Ishikawa (cell line): ENCODE data around the gene PTPRM.

Source experiments
- CEBPB ChIP-seq: IDR thresholded peaks from 2 replicates; pipeline ENCODE4 v1.6.1; 2012
- CREB1 ChIP-seq: IDR thresholded peaks from 2 replicates; pipeline ENCODE4 v1.6.1; 2012; ENCODE audit warnings: low read depth
- EGR1 ChIP-seq: IDR thresholded peaks from 2 replicates; pipeline ENCODE4 v1.6.1; 2012
- EP300 ChIP-seq: IDR thresholded peaks from 2 replicates; pipeline ENCODE4 v1.6.1; 2012; ENCODE audit warnings: borderline replicate concordance
- FOXM1 ChIP-seq: IDR thresholded peaks from 2 replicates; pipeline ENCODE4 v1.6.1; 2012; ENCODE audit warnings: low read depth, borderline replicate concordance
- NFIC ChIP-seq: IDR thresholded peaks from 2 replicates; pipeline ENCODE4 v1.6.1; 2012
- RAD21 ChIP-seq: IDR thresholded peaks from 2 replicates; pipeline ENCODE4 v1.6.1; 2012; ENCODE audit warnings: low read depth
- TAF1 ChIP-seq: IDR thresholded peaks from 2 replicates; pipeline ENCODE4 v1.6.1; 2012; ENCODE audit warnings: low read depth, mild to moderate bottlenecking
- TCF12 ChIP-seq: IDR thresholded peaks from 2 replicates; pipeline ENCODE4 v1.6.1; 2012; ENCODE audit warnings: low read depth
- TEAD4 ChIP-seq: IDR thresholded peaks from 2 replicates; pipeline ENCODE4 v1.6.1; 2012
- YY1 ChIP-seq: IDR thresholded peaks from 2 replicates; pipeline ENCODE4 v1.6.1; 2012; ENCODE audit warnings: low read depth
- TF ChIP-seq, protein P1 (sequence below): IDR thresholded peaks from 2 replicates; pipeline ENCODE4 v1.6.1; 2012
- TF ChIP-seq, protein P2 (sequence below): IDR thresholded peaks from 2 replicates; pipeline ENCODE4 v1.6.1; 2012; ENCODE audit warnings: low read depth, mild to moderate bottlenecking
- TF ChIP-seq, protein P3 (sequence below): IDR thresholded peaks from 2 replicates; pipeline ENCODE4 v1.6.1; 2012

DNA sequence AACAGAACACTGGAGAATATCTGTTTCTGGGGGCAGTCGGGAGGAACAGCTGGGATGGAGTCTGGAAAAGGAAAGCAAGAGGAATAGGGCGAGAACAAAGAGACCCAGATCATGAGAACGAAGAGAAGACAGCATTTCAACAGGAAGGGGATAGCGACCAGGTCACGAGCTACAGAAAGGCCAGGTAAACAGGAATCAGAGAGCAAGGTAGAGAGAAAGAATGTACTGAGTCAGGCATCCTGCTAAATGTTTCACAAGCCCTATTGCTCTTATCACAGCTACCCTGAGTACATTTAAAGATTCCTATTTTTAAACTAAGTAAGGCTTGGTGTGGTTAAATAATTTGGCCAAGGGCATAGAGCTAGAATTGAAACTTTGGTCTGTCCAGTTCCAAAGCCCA is 787.2 kb downstream of the PTPRM start:
- TF ChIP-seq, protein P1, sequence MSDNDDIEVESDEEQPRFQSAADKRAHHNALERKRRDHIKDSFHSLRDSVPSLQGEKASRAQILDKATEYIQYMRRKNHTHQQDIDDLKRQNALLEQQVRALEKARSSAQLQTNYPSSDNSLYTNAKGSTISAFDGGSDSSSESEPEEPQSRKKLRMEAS, result no peak
- no peak for TF ChIP-seq FOXM1
- no peak for TF ChIP-seq YY1
- TF ChIP-seq NFIC, result no peak
- TF ChIP-seq, protein P2, sequence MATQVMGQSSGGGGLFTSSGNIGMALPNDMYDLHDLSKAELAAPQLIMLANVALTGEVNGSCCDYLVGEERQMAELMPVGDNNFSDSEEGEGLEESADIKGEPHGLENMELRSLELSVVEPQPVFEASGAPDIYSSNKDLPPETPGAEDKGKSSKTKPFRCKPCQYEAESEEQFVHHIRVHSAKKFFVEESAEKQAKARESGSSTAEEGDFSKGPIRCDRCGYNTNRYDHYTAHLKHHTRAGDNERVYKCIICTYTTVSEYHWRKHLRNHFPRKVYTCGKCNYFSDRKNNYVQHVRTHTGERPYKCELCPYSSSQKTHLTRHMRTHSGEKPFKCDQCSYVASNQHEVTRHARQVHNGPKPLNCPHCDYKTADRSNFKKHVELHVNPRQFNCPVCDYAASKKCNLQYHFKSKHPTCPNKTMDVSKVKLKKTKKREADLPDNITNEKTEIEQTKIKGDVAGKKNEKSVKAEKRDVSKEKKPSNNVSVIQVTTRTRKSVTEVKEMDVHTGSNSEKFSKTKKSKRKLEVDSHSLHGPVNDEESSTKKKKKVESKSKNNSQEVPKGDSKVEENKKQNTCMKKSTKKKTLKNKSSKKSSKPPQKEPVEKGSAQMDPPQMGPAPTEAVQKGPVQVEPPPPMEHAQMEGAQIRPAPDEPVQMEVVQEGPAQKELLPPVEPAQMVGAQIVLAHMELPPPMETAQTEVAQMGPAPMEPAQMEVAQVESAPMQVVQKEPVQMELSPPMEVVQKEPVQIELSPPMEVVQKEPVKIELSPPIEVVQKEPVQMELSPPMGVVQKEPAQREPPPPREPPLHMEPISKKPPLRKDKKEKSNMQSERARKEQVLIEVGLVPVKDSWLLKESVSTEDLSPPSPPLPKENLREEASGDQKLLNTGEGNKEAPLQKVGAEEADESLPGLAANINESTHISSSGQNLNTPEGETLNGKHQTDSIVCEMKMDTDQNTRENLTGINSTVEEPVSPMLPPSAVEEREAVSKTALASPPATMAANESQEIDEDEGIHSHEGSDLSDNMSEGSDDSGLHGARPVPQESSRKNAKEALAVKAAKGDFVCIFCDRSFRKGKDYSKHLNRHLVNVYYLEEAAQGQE, result no peak
- TF ChIP-seq, protein P3, sequence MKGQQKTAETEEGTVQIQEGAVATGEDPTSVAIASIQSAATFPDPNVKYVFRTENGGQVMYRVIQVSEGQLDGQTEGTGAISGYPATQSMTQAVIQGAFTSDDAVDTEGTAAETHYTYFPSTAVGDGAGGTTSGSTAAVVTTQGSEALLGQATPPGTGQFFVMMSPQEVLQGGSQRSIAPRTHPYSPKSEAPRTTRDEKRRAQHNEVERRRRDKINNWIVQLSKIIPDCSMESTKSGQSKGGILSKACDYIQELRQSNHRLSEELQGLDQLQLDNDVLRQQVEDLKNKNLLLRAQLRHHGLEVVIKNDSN, result no peak
- TF ChIP-seq TAF1, result no peak
- TF ChIP-seq RAD21, result no peak
- no peak for TF ChIP-seq CEBPB
- TF ChIP-seq EGR1, result no peak
- no peak for TF ChIP-seq EP300
- TF ChIP-seq TCF12, result no peak
- TF ChIP-seq CREB1, result no peak
- no peak for TF ChIP-seq TEAD4
